GM11168 (cell line): ENCODE measurements around the gene EML6.
"Not testable (repeated sequence)": the region's sequence is repeated elsewhere in the genome, so short reads cannot be mapped to it uniquely, and the experiment has no call there.

Experiments used
- in situ Hi-C: fragments of 300-500 bp; cut with MboI; formaldehyde crosslinking; loops from one replicate; pipeline ENCODE4 v1.12.0; 2022; ENCODE audit warnings: low sequenced_read_pairs; ENCODE audit not compliant: unreplicated experiment

EML6 gene

DNA sequence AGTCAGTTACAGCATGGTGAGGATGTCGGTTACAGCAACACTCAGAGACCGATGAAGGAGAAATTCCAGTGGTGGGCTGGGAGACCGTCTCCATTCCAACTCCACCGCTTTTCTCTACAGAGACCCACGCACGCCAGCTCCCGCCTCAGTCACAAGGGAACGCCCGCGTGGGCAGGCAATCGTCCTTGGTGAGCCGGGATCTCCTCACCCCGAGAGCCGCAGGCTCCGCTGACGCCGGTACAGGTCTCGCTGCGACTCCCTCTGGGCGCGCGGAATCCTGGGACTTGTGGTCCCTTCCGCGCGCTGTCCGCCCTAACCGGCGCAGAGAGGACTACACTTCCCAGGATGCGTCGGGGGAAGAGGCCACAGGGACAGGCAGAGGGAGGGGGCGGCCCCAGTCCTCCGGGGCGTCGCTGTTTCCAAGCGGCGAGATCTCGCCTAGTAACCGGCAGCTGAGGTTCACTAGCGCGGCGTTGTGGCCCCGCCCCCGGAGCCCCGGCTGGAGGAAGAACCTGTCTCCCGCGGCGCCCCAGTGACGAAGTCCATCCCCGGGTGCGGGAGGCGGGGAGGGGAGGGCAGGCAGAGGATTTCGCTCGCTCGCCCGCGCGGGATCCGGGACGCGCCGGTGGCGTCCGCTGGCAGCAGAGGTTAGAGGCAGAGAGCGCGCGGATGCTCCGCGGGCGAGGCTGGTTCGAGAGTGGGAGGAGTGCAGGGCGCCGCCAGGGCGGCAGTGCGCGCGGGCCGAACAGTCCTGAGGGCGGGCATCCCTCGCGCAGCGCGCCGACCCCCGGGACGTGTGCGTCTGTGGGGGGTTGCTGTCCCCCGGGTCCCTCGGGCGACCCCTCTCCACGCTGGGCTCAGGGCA lies at the start of gene EML6:
EML6 (plus strand) TSS at position 532 of the 865 bp plus-strand sequence. CDS start 1,400 bp downstream, outside the sequence.
- in situ Hi-C loops = no loop called here

DNA sequence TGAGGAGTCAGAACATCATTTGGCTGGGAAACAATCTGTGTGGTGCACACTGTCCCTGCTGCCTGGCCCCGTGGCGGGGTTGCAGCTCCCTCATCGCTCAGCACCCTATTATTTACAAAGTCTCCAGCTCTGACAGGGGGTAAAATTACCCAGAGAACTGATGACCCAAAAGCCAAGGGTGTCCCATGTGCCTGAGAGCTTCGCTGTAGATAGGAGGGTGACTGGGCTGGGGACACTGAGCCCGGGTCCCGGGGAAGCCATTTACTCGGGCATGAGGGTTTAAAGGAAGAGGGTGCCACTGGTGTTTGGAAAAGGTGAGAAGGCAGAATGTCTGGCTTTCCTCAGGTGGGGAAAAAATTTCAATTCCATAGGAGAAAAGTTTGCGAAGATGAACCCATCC lies 48.2 kb upstream of the EML6 start:
- in situ Hi-C loops = no loop called here

DNA sequence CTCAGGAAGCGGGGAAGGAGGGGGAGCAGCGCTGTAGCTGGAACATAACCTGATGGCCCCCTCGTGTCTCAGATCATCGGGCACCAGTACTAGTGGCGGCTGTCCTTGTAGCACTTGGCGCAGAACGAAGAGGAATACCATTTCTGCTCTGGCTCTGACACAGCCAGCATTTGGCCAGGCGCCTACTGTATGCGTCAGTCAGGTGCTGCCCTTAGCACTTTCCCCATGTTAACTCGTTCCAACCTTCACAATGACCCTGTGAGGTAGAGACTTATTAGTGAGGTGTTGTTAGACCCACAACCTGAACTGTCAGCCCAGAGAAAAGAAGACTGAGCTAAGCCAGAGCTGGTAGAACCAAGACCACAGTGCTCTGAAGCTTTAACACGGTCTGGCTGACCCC lies 47.7 kb upstream of the EML6 start:
- in situ Hi-C loops = no loop called here

DNA sequence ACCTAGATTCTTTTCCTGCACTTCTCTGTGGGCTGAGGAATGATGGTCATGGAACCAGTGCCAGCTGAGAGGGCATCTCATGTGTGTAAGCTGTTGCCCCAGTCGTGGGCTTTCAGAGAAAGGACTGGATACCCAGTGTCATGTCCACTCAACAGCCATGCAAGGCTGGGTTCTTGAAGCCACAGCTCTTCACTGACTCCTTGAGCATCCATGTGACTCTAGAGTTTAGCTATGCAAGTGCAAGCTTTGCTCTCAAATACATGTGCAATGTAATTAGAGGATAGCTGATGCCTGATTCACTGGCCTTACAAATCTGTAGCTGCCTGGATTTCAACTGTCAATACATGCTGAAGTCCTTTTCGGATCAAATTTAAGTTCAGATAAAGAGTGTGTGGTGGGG lies 46.8 kb upstream of the EML6 start:
- in situ Hi-C loops = no loop called here

DNA sequence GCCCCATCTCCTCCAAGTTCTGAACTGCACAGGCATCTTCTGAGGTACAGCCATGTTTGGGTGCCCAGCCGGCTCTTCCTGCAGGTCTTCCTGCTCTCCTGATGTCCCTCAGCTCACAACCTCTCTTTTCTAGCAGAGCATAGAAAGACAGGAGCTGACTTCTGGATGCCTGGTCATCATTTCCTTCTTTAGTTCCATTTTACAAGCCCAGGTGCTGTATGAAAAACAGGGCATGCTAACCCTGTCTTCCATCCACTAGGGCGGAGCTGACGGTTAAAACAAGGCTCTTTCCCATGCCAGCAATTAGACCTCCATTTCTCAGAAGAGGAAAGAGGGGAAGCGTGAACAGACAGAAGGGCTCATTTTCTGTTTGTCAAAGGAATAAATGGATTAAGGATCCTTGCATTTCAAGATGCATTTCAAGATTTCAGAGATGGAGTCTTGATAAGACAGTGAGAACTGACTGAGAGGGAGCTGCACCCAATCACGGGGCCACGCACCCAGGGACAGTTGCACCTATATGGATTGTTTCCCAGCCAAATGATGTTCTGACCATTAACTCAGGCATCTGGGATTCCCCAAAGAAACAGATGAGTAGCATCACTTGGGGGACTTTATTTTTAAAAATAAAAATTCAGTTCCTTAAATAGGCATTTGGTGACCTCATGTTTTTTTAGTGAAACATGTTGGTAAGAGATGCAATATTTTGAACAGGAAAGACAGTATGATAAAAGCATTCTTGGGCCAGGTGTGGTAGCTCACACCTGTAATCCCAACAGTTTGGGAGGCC lies 45.8 kb upstream of the EML6 start:
- in situ Hi-C loops = no loop called here

DNA sequence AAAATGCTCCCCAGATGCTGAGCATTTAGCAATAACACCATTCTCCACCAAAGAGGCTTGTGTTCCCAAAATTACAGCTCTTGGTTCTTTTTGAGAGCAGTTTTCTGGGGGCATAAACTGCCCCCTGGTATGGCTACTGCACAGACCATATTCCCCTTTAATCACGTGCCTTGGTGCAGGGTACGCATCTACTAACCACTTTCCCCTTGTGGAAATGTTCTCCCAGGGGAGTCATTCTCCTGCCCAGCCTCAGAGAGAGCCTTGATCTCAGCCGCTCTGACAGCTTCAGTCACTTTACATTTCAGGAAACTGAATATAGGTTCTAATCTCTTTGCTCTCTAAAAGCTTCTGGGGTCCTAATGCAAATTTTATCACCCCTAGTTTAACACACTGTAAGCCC lies 44.7 kb upstream of the EML6 start:
- in situ Hi-C loops = no loop called here

DNA sequence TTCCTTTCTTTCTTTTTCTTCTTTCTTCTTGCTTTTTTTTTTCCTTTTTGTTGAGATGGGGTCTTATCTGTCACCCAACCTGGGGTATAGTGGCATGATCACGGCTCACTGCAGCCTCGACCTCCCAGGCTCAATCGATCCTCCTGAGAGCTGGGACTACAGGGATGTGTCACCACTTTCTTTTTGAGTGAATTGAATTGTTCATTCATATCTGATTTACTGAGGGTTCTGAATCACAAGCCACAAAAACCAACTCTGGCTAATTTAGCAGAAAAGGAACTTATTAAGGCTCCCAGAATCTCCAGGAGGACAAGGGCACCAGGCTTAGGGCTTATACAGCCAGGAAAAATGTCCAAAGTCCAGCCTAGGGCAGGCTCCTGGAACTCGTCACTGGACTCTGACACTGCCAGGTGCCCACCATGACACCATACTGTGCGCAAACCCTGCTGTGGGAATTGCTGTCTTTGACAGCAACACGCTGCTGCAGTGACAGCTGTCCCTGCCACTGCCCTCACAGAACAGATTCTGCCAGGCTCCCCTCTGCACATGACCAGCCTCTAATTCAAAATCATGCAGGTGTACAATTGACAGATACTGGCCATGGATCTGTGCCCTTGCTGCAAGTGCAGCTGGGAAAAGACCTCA lies 42.9 kb upstream of the EML6 start:
- in situ Hi-C loops = no loop called here

DNA sequence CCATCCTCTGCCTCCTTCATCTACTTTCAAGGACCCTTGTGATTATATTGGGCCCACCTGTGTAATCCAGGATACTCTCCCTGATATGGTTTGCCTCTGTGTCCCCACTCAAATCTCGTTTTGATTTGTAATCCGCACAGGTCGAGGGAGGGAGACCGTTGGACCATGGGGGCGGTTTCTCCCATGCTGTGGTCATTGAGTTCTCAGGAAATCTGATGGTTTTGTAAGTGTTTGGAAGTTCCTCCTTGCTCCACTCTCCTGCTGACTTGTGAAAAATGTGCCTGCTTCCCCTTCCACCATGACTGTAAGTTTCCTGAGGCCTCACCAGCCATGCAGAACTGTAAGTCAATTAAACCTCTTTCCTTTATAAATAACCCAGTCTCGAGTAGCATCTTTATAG lies 42.0 kb upstream of the EML6 start:
- in situ Hi-C loops = no loop called here

DNA sequence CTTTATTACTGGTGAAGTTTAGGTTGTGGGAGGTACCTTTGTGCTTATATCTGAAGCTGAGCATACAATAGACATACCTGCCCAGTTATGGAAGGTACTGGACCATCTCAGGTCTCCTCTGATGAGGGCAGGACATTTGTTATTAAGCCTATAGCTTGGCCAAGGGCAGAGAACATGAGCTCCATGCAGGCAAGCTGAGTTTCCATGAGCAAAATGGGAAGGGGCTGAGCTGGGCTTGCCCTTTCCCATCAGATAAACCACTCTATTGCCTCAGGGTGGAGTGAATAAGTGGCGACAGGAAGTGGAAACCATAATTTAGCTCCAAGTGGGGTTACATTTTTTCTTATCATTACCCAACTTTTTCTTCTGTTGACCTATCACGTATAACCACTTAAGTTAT lies 39.9 kb upstream of the EML6 start:
- in situ Hi-C loops = no loop called here

DNA sequence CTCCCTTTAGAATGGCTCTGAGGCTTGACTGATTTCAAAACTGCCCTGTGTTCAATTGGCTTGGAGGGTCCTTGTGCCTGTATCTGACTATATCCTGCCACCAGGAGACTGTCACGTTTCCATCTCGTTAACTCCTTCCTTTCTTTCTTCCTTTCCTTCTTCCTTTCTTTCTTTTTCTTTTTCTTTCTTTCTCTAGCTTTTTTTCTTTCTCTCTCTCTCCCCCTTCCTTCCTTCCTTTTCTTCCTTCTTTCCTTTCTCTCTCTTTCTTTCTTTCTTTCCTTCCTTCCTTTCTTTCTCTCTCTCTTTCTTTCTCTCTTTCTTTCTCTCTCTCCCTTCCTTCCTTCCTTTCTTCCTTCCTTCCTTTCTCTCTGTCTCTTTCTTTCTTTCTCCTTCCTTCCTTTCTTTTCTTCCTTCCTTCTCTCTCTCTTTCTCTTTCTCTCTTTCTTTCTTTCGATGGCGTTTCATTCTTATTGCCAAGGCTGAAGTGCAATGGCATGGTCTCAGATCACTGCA lies 38.1 kb upstream of the EML6 start:
- in situ Hi-C loops = no loop called here

DNA sequence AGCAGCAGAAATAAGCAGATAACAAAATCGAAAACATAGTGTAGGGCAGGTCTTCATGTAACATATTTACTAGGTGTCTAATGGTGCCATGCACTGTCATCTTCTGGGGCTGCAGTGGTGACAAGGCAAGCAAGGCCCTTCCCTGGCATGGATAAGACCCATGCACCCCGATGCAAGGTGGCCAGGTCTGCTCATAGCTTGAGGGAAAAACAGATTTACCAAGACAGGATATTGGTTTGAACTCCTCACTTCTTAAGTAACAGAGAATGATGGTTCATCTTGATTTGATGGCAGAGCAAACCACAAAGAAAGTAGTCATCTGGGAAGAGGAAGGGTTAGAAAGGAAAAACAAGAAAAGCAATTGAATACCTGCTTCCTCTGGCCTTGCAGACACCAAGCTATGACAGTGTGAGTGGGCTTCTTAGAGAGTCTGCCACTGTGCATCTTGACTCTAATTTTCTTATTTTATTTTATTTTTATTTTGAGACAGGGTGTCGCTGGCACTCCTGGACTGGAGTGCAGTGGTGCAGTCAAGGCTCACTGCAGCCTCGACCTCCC lies 35.8 kb upstream of the EML6 start:
- in situ Hi-C loops = no loop called here

DNA sequence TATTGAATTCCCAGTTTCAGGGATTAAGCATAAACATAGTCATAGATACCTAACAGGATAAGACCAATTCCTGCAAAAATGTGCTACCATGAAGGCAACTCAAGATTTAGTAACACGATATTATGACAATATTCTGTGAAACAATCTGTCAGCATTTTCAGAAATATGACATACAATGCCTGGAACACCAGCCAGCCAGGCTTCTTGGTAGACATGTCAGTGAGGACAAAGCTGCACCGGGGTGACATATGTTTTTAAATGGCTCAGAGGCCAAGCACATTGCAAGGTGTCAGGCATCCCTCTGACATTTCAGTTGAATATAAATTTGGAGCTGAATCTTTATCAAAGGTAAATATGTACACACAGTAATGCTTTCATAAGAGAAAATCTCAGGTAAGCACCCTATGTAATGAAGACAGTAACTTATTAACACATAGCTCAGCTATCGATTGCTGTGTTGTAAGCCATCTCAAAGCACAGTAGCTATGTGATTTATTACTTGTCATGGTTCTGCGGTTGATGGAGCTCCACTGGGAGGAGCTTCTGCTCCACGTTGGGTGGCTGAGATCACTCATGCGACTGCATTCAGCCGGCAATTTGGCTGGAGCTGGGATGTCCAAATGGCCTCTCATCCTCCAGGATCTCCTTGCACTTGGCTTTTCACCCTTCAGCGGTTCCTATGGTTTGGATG lies 31.9 kb upstream of the EML6 start:
- in situ Hi-C loops = no loop called here

DNA sequence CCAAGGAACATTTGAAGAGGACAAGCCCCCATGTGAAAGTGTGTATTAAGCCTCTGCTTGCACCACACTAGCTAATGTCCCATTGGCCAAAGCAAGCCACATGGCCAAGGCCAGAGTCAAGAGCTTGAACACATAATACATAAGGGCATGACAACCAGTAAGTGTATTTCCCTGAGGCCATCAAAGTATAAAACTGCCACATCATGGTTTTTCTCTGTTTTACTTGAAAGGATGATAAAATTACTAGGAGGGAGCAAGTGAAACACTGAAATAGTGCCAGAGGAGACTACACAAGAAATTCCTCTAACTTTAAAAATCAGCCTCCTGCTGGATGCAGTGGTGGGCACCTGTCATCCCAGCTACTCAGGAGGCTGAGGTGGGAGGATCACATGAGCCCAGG lies 30.9 kb upstream of the EML6 start:
- in situ Hi-C loops = no loop called here

DNA sequence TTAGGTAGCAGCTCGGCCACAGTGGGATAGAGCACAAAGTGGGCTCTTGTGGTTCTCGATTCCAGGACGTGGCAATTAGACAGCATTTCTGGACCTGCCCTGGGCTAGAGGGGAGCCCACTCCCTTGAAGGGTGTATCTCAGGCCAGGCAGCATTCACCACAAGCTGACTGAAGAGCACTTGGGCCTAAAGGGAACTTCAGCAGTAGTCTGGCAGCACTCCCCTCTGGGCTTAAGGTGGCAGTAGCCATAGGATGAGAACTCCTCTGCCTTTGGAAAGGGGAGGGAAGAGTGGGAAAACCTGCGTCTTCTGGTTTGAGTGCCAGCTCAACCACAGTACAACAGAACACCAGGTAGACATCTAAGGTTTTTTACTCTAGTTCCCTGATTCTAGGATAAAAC lies 28.1 kb upstream of the EML6 start:
- in situ Hi-C loops = no loop called here

DNA sequence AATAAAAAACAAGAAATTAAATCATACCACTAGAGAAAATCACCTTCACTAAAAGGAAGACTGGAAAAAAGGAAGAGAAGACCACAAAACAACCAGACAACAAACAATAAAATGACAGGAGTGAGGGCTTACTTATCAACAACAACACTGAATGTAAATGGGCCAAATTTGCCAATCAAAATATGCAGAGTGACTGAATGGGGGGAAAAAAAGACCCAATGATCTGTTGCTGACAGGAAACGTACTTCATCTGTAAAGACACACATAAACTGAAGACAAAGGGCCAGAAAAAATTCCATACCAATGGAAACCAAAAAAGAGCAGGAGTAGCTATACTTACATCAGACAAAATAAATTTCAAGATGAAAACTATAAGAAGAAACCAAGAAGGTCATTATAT lies 25.5 kb upstream of the EML6 start:
- in situ Hi-C loops = no loop called here

DNA sequence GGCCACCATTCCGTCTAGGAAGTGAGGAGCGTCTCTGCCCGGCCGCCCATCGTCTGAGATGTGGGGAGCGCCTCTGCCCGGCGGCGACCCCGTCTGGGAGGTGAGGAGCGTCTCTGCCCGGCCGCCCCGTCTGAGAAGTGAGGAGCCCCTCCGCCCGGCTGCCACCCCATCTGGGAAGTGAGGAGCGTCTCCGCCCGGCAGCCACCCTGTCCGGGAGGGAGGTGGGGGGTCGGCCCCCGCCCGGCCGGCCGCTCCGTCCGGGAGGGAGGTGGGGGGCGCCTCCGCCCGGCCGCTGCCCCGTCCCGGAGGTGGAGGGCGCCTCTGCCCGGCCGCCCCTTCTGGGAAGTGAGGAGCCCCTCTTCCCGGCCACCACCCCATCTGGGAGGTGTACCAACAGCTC lies 24.5 kb upstream of the EML6 start:
- in situ Hi-C loops = not testable (repeated sequence)

DNA sequence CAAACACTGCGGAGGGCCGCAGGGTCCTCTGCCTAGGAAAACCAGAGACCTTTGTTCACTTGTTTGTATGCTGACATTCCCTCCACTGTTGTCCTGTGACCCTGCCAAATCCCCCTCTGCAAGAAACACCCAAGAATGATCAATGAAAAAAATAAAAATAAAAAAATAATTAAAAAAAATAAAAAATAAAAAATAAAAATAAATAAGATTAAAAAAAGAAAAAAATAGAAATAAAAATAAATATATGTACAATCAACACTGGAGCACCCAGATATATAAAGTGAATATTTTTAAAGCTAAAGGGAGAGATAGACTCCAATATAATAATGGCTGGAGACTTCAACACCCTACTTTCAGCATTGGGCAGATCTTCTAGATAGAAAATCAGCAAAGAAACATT lies 23.8 kb upstream of the EML6 start:
- in situ Hi-C loops = loop anchor here (10.0 kb wide), 1 partner anchor 595 kb away; no protein-coding TSS in a partner anchor

DNA sequence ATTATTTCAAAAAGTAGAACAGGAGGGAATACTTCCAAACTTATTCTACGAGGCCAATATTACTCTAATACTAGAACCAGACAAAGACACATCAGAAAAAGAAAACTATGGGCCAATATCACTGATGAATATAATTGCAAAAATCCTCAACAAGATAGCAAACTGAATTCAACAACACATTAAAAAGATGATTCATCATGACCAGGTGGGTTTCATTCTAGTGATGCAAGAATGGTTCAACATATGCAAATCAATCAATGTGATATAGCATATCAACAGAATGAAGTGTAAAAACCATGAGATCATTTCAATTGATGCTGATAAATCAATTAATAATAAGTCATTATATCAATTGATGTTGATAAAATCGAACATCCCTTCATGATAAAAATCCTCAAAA lies 22.4 kb upstream of the EML6 start:
- in situ Hi-C loops = loop anchor here (10.0 kb wide), 1 partner anchor 596 kb away; no protein-coding TSS in a partner anchor

DNA sequence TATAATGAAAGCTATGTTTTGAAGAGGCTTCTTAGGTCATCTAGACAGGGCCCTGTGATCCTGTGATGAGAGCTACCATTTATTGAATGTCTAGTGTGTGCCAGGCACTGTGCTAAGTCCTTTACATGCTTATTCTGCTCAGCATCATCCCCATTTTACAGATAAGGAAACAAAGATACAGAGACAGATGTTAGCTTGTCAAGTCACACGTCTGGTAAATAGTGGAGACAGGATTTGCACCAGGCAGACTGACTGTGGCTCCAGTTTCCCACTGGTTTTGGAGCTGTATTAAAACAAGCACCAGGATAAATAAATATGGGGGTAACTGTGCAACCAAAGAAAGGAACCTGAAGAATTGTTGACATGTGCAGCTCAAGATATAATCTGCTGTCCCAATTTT lies 19.2 kb upstream of the EML6 start:
- in situ Hi-C loops = loop anchor here (10.0 kb wide), 1 partner anchor 599 kb away; no protein-coding TSS in a partner anchor
